DMS 273 (cell line): ENCODE measurements around the gene MEAF6.
"Not testable (repeated sequence)": the region's sequence is repeated elsewhere in the genome, so short reads cannot be mapped to it uniquely, and the experiment has no call there.

ENCODE experiments used
- DNase-seq: peaks from one replicate; lab custom pipeline; 2025; ENCODE audit not compliant: unreplicated experiment; lab: John Stamatoyannopoulos, UW

The MEAF6 gene

GRCh38 chr1:37514350-37515184, at the start of gene MEAF6:
MEAF6 (minus strand) TSS chr1:37514766; CDS start chr1:37514746, 20 bp downstream.
- peak; percentile 95 for DNase-seq

DNA sequence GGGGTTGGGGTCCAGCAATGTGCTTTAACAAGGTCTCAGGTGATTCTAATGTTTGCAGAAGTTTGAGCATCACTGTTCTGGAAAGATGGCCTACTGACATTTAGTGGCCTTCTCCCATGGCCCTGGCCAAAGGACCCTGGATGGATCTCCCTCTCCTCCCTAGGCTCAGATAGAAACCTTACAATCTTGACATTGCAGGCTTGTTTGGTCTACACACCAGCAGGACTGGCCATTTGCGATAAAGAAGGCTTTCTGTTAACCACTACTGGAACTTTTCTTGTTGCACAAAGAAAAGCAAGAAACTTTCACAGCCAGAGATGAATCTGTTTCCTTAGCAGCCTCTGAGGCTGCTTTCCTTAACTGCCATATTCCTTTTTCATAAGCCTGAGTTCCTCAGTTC, 48.4 kb upstream of the MEAF6 start:
- no peak for DNase-seq

DNA sequence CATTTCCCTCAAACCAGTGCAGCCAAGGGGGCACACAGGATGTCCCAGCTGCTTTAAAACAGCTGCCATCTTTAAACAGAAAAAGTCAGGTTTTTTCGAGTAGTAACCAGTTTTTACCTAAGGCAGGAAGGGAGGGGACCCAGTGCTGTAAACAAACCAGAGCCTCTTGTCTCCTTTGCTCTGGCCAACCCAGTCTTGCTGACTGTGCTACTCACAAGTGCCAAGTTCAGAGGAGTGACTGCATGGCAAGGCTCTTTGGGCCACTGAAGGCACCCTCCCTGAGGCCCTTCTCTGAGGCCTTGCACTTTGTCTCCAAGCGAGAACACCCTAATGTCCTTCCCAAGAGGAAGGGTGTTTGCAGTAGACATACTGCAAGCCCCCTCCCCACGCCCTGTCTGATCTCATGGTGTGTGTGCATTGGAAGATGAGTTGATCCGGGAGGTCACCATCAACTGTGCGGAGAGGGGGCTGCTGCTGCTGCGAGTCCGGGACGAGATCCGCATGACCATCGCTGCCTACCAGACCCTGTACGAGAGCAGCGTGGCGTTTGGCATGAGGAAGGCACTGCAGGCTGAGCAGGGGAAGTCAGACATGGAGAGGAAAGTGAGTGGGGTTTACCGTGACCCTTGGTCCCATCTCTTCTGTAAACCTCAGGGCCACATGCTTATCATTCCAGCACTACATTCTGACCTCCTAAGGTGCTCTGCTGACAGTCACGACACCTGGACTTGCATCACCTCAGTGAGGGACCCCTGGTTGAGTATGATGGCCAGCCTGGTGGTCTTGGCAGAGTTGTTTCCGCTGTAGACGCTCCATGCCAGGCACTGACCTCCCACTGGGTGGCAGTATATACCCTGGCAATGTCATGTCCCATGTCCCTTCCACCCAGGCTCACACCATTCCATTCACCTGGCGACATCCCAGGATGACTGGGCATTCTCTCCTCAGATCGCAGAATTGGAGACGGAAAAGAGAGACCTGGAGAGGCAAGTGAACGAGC, 46.9 kb upstream of the MEAF6 start:
- peak; percentile 29 for DNase-seq

DNA sequence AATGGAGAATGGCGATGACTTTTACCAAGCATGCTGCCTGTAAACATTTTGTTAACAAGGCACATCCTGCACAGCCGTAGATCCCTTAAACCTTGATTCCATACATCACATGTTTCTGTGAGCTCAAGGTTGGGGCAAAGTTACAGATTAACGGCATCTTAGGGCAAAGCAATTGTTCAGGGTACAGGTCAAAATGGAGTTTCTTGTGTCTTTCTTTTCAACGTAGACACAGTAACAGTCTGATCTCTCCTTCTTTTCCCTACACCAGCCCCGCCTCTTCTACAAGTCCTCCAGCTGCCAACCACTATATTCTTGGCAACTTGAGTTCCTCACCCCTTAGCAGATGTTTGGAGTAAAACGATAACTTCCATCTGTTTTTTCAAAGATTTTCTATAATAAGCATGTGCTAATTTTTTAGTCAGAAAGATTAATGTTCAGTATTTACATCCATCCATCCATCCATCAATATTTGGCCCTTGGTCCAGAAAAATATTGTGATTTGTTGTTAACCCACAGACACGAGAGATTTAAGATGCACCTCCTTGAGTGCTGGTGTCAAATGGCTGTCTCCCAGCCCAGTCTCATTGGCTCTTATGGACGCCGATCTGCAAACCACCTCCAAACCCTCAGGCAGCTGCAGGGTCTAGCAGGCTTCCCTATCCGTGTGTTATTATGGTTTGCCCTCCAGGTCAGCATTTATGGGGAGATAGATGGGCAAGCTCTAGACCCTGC, 46.0 kb upstream of the MEAF6 start:
- peak; percentile 89 for DNase-seq

- DNase-seq, result not testable (repeated sequence)
Observed at GRCh38 chr1:37559957-37560379, 45.4 kb upstream of the MEAF6 start.

DNA sequence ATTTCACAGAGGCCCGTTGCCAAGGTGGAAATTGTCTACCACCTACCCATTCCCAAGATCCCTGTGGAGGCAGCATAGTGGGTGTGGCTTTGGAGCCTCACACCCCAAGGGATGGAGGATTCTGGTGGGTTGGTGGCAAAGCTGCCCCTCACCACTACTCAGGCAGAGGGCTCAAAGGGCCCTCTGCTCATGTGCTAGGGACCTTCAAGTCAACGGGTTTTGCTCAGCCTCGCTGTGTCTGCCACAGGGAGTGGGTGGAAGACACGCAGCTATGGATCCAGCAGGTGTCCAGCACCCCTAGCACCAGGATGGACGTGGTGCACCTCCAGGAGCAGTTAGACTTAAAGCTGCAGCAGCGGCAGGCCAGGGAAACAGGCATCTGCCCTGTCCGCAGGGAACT, 44.5 kb upstream of the MEAF6 start:
- no peak for DNase-seq

- peak; percentile 35 for DNase-seq
Observed at GRCh38 chr1:37558411-37558810, 43.8 kb upstream of the MEAF6 start.

GRCh38 chr1:37557402-37557801, 42.8 kb upstream of the MEAF6 start:
- no peak for DNase-seq

DNA sequence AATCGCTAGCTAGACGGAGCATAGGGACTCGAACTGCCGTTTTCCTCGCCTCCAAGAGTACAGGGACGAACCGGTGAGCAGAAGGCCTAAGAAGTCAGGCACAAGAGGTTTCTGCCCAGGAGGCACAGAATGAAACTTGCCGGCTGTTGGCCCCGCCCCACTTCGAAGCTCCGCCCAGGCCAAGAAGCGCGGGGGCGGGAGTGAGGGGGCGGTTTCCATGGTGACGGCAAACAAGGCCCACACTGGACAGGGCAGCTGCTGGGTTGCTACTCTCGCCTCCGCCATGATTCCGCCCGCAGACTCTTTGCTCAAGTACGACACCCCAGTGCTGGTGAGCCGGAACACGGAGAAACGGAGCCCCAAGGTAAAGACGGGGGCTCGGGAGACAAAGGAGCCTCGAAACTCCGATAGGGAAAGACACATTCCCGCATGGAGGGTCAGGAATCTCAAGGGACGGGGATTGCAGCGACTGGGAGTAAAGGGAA, 42.2 kb upstream of the MEAF6 start, which contains the start of gene DNALI1:
Gene DNALI1, plus strand, starts transcription at position 229 of the 485 bp plus-strand sequence. Its CDS starts 55 bp downstream, at position 284.
- peak; percentile 62 for DNase-seq

GRCh38 chr1:37553927-37554808, 39.6 kb upstream of the MEAF6 start, which contains the start of gene SNIP1:
SNIP1 (minus strand) TSS chr1:37554293; CDS start chr1:37554229, 64 bp downstream.
- peak; percentile 96 for DNase-seq

DNA sequence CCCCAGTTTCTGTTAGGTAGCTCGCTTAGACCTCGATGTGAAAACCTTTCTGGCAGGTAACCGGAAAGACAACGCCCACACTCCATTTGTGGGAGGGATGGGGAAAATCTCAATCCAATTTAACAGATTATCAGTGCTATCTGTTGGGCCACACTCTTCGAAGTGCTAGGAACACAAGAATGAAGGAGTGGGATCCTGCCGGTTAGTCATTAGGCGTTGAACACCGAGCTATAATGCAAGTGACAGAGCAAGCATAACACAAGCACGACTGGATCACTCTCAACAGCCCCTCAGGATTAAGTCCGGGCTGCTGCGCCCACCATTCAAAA, 39.0 kb upstream of the MEAF6 start:
- DNase-seq, result no peak

DNA sequence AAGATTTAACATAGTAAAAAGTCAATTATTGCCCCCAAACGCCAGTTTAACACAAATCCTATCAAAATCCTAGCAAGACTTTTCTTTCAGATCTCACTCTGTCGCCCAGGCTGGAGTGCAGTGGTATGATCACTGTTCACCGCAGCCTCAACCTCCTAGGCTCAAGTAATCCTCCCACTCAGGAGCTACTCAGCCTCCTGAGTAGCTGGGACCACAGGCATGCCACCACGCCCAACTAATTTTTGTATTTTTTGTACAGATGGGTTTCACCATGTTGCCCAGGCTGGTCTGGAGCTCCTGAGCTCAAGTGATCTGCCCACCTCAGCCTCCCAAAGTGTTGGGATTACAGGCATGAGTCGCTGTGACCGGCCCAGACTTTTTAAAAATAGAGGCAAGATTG, 34.8 kb upstream of the MEAF6 start:
- DNase-seq, result no peak

GRCh38 chr1:37545019-37545418, 30.5 kb upstream of the MEAF6 start:
- DNase-seq, result no peak

GRCh38 chr1:37544530-37544929, 30.0 kb upstream of the MEAF6 start:
- no peak for DNase-seq

DNA sequence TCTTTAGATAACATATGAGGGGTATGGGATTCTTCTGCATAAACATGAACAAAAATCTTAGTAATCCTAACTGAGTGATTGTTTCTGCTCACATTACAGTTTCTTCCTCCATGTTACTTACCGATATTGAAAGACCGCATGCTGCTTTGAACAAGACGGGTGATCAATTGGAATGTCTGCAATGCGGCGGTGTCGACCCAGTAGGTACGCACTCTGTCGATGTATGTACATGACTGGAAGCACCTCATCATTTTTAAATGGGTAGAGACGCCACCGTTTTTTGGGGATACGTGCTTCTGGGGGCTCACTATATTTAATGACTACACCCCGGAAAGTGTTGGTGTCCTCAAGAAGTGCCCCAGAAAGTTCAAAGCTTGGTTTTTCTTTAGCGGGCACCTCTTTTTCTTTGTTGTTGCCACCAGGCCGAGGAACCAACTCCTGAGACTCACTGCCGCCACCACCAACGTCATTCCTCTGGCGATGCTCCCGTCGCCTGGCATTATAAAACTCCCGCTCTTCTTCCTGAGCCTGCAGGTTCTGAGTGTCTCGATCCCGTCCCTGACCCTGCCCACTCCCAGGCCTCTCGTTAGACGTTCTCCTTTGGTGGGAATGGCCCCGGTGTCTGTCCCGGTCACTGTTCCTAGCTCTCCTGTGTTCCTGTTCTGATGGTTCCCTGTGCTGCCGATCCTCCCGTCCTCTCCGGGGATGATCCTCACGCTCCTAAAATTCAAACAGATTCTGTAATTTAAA, 25.6 kb upstream of the MEAF6 start:
- DNase-seq, result no peak

DNA sequence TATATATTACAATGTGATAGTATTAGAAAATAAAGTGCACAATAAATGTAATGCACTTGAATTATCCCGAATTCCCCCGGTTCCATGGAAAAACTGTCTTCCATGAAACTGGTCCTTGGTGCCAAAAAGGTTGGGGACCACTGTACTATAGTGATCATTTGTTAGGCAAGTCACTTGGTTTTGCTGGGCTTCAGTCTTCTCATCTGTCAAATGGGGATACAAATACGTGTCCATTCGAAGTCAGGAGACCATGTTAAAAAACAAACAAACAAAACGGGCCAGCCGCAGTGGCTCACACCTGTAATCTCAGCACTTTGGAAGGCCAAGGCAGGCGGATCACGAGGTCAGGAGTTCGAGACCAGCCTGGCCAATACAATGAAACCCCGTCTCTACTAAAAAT, 24.6 kb upstream of the MEAF6 start:
- not testable (repeated sequence) for DNase-seq

DNA sequence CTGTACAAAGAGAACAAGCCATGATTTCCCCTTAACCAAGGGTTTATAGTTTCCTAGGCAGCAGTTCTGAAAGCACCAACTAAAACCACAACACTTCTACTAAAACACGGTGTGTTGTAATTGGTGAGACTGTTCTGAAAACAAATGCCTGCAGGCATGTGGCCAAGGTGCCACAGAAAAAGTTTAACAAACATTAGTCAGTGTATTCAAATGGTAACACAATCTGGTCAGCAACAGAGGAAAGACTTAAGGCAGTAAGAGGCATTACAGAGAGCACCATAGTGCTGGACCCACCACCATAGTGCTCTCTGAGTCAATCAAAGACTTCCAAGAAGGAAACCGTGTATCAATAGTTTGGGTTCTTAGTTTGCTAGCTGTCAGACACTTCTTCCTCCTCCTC, 22.8 kb upstream of the MEAF6 start:
- DNase-seq, result no peak

DNA sequence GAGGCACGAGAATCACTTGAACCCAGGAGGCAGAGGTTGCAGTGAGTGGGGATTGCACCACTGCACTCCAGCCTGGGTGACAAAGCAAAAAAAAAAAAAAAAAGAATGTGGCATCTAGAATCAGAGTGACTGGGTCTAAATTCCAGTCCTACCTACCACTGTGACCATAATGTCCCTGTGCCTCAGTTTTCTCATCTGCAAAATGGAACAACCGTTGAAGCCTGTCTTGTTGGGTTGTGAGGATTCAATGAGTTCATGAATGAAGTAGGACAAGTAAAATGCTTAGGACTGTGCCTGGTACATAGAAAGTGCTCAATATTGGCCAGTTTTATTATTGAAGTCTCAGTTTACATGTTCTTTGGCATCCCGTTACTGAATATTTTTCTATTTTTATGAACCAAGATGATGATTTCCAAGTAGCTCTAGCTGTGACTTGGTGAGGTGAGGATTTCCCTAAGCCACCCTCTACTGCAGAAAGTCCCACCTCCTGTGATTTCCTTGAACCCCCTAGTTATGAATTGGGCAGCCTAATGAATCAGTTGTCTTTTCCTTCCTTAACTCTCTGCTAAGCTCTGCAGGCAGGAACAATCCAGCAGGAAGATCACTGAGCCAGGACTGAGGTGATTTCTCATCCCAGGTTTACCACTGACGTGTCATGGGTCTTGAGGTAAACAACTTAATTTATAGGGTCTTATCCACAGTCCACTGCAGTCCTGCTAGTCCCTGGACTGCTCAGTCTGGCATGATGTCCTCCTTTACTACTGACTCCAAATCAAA, 18.9 kb upstream of the MEAF6 start:
- DNase-seq, result no peak
